GM18505 (cell line): ENCODE data around the gene CDC42EP4.
"Not testable (repeated sequence)": the region's sequence is repeated elsewhere in the genome, so short reads cannot be mapped to it uniquely, and the experiment has no call there.

Experiments
- ATAC-seq: cut with Tn5 transposase; IDR thresholded peaks from one replicate; pipeline ENCODE4 v1.9.1; 2021; ENCODE audit not compliant: unreplicated experiment
- POLR2A ChIP-seq: IDR thresholded peaks from 4 replicates; pipeline ENCODE4 v1.6.1; 2011; ENCODE audit warnings: borderline replicate concordance; ENCODE audit not compliant: insufficient read depth, insufficient read length; ENCODE audit errors: extremely low read depth

The CDC42EP4 gene

DNA sequence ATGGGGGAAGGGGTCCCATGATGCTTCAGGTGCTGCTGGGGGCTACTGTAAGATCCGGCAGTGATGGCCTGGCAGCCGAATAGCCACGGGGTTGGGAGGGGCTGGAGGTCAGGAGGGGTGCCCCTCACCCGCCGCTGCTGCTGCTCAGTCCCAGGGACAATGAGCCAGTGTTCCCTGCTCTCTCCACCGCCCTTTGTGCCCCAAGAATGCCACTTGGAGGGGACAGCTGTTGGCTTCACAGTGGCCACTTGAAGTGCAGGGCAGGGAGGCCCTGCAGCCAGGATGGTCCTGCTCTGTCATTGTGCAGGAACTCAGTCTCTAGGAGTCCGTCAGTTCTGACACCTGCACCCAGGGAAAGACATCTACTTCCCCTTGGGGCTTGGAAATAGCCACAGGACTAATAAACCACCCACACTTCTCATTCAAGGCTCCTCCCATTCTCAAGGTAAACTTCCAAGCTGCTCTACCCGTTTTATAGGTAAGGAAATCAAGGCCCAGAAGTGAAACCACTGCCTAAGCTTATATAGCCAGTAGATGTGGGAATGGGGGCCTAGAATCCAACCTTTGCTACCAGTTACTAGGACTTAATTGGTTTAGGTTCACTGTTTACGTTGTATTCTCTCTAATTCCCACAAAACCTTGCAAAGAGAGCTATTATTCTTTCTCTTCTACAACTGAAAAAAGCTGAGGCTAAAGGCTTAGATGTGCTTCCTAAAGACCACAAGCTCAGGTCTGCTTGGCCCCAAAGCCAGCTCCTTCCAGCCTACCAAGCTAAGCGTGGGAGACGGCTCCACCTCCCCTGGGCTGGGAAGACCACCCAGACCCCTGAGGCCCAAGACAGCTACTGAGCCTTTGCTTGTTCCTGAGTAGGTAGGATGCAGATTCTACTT lies 43.9 kb downstream of the CDC42EP4 start:
- ATAC-seq: no peak
- no peak for TF ChIP-seq POLR2A

DNA sequence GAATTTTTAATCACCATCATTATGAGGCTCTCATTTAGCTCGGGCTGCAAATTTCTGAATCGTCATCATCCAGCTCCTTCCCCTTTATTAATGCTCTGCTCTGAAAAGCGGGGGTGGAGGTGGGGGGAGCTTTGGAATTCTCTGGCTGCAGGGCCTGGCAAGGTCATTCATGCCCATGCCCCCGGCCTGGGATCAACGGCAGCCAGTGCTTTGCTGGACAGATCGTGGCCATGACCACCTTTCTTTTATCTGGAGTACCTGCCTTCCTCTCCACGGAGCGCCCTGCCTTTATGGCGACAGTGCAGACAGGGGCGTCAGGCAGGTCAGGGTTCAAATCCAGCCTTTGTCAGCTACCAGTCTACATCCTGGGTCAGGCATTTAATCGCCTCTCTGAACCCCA lies 45.0 kb downstream of the CDC42EP4 start:
- ATAC-seq: no peak
- no peak for TF ChIP-seq POLR2A

DNA sequence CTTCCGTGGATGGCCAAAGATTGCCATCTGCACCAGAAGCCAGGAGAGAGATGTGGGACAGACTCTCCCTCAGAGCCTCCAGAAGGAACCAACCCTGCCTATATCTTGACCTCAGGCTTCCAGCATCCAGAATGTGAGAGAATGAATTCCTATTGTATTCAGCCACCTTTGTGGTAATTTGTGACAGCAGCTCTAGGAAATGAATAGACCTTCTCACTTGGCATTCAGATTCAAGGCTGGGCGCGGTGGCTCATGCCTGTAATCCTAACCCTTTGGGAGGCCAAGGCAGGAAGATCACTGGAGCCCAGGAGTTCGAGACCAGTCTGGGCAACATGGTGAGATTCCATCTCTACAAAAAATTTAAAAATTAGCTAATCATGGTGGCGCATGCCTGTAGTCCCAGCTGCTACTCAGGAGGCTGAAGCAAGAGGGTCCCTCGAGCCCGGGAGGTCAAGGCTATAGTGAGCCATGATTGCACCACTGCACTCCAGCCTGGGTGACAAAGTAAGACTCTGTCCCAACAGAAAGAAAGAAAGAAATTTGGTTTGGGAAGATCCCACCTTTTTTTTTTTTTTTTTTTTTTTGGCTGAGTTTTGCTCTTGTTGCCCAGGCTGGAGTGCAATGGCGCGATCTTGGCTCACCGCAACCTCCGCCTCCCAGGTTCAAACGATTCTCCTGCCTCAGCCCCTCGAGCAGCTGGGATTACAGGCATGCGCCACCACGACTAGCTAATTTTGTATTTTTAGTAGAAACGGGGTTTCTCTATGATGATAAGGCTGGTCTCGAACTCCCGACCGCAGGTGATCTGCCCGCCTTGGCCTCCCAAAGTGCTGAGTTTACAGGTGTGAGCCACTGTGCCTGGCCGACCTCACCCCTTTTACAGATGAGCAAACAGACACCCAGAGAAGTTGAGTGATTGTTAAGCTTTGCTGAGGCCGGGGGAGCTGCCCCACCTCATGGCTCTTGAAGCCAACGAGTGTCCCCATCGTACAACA lies 45.9 kb downstream of the CDC42EP4 start:
- no peak for ATAC-seq
- TF ChIP-seq POLR2A: no peak

DNA sequence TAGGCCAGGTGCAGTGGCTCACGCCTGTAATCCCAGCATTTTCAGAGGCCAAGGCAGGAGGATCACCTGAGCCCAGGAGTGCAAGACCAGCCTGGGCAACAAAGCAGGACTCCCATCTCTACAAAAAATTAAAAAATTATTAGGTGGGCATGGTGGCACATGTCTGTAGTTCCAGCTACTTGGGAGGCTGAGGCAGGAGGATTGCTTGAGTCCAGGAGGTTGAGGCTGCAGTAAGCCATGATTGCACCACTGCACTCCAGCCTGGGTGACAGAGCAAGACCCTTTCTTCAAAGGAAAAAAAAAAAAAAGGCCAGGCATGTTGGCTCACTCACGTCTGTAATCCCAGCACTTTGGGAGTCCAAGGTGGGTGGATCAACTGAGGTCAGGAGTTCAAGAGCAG lies 47.4 kb downstream of the CDC42EP4 start:
- not testable (repeated sequence) for ATAC-seq

DNA sequence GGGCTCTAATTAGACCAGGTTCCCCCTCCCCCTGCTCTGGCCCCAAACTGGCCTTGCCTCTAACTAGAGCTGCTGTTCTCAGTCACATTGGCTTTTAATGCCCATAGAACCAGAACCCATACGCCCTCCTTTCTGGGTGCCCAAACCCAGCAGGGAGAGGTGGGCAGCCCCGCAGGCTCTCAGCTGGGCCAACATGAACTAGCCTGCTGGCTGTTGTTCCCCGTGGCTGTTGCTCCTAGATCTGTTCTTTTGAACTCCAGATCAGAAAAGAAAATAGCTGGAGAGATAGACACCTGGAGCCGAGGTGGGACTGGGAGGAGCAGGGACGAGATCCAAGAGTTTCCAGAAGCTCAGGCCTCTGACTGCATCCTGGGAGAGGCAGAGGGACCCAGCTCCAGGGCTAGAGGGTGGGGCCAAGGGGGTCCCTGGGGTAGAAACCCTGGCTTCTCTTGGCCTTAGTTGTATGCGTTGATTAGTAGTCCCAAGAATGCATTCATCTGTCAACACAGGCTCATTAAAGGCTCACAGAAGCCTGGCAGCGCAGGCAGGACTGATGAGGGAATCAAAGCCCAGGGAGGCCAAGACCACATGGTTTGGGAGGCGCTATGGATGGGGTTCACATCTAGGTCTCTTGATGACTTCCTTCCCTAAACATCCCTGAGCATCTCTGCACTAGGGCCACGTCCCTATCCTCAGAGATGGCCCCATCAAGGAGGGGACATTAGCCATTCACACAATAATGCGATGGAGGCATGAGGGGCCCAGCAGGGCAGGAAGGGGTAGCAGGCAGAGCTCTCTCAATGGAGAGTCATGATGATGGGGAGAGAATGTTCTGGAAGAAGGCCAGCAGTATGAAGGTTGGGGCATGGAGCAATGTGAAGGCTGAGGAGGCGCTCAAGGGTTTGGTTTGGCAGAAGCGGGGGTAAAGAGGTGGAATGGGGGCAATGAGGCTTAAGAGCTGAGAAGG lies 48.8 kb downstream of the CDC42EP4 start:
- ATAC-seq: no peak
- TF ChIP-seq POLR2A: no peak

DNA sequence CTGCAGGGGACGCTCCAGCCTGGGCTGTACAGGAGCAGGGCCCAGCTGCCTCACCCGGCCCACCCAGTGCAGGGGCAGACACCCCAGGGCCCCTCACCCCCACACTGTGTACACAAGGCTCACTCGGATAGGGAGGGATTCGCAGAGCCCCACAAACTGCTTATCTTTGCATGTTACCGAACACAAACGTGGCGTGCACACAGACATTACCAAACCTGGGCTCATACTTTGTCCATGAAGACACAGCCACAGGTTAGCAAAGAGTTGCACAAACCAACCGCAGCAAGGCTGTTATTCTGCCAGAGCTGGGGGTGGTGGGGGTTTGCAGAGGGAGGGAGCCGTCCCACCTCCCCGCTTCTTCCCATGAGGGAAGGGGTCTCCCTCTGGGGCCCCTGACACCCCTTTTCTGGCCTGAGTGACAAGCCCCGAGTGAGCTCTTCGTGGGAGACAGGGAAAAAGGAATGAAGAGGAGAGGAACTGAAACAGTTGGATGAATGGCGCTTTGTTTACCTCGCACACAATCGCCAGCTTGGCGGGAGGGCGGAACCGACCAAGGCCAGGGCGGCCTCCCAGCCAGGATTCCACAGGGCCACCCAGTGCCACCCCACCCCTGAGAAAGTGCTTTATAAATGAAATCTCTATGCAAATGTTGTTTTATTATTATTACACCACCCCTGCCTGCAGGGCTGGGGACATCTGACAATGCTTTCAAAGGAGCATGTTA lies 49.7 kb downstream of the CDC42EP4 start:
- TF ChIP-seq POLR2A: no peak

DNA sequence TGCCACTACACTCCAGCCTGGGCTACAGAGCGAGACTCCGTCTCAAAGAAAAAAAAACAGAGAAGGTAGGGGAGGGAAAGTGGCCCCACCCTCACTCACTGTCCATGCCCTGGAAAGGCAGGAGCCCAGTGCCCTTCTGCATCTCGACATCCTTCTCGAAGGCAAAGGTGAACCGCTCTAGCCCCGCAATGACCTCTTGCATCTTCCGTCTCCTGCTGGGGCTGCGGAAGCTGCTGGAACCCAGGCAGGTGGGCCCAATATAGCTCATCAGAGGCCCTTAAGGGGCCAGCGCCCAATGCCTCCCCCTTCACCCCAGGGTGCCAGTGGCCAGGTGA lies 50.2 kb downstream of the CDC42EP4 start, which contains the start of gene CPSF4L:
Gene CPSF4L (minus strand): TSS at position 264 of the 335 bp plus-strand sequence. CDS start 62 bp downstream, at position 202.
- TF ChIP-seq POLR2A: no peak
- ATAC-seq: no peak

More for the DNA sequence above, 49.7 kb downstream of the CDC42EP4 start:
- no peak for ATAC-seq

DNA sequence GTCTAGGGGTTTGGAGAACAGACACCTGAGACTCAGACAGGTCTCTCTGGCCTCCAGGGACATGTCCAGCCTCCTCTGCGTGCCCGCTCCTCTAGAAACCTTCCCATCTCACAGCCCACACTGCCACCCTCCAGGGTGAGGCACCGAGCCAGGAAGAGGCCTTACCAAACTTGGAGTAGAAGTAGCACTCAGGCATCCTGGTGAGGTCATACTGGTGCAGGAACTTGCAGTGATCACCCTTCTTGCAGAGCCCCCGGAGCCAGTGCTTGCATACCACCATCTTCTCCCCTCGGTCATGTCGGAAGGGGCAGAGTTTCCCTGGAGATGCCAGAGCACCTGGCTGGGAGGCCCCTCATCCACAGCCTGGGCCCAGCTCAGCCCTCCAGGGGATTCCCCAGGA lies 54.3 kb downstream of the CDC42EP4 start:
- TF ChIP-seq POLR2A: no peak
- no peak for ATAC-seq

DNA sequence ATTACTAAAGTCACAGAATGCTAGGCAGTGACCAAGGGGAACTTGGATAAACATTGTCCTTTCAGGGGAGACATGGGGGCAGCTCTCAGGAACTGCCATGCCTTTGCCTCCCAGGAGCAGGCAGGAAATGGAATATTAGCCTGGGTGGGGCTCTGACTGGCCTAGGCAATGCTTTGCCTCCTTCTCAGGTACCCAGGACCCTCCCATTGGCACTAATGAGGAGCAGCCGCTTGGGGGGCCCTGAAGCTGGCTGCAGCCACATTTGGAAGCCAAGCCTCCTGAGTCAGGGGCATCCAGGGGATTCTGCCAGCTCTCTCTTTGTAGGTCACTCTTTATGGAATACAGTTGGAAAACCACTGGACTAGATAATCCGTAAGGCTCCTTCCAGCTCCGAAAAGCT lies 55.6 kb downstream of the CDC42EP4 start:
- ATAC-seq: no peak

DNA sequence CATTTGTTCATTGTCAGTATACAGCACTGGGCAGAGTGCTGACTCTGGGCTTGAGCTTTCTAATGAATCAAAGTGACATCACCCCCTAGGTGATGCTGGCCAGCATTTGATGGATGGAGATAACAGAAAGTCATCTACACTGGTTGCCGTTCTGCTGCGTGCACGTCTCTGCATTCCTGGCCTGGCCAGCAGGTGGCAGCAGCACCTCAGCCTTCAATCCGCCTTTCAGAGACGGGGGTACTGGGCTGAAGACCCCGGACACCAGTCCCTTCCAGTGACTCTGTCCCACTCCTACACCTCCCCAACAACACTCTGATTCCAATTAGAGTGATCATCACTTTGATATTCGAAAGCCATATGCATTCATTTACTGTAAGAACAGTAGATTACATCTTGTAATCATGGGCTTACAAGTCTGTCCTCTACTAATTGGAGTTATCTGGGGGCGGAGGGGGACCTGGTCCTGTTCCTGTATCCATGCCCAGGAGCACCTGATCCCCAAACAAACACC lies 56.1 kb downstream of the CDC42EP4 start:
- no peak for TF ChIP-seq POLR2A
- no peak for ATAC-seq

More for the DNA sequence above, 55.6 kb downstream of the CDC42EP4 start:
- no peak for TF ChIP-seq POLR2A

DNA sequence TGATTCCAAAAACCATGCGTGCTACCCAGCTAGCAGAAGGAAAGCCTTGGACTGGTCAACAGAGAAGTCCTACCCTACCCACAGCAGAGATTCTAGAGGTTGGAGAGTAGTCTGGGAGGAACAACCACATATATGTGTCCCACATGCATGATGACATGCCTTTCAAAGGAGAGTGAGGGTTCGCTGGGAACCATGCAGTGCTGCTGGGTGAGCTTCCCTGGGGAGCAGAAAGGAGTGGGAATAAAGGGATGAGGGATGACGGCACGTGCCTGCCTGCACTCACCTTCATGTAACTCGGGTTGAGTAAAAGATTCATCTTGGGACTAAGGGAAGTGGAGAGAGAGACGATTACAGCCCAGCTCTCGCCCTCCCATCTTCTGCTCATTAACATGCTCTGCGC lies 59.9 kb downstream of the CDC42EP4 start:
- TF ChIP-seq POLR2A: no peak
- no peak for ATAC-seq
